ENCODE results near the gene AMBRA1. TPM values are rescaled to one million over a fixed set of nuclear protein-coding genes. Genes with fewer than 3 reads are reported as not detected.

Gene AMBRA1
- total RNA-seq, 2 donors from 2014 or later: 56.2 to 60.7 TPM

GRCh38 chr11:46513934-46514342, 79.9 kb downstream of the AMBRA1 start:
- Histone ChIP-seq H3K4me1 (replicated peaks) (peaks cover 8% of the 10 kb centered on the region), H3K27me3 (replicated peaks; ENCODE audit: insufficient read depth) (no peaks in the 10 kb centered on the region), H3K27ac (no peak overlapping the region), H3K9me3 (no peaks in the 10 kb centered on the region), H3K36me3 (no peaks in the 10 kb centered on the region), H3K4me3 (no peak overlapping the region)
- intact Hi-C loops (cut with DNase I): no loop called here
- TF ChIP-seq POLR2A (IDR thresholded peaks at IDR 0.05) (no peak), POLR2AphosphoS5 (IDR thresholded peaks at IDR 0.05) (peak; percentile 31)
- DNase-seq (ENCODE audit: low spot score): peak; percentile 73
- WGBS: 11% methylated on average over 3 of the region's 3 CpGs

GRCh38 chr11:46512261-46512881, 81.5 kb downstream of the AMBRA1 start:
- no peak overlapping the region for H3K27ac ChIP-seq
- WGBS: 98% methylated on average over 5 of the region's 5 CpGs
- no peaks in the 10 kb centered on the region for H3K36me3 ChIP-seq
- DNase-seq (ENCODE audit: low spot score): no peak
- no peaks in the 10 kb centered on the region for H3K9me3 ChIP-seq
- H3K4me3 ChIP-seq: no peak overlapping the region
- TF ChIP-seq POLR2AphosphoS5 (IDR thresholded peaks at IDR 0.05) (no peak), CTCF (IDR thresholded peaks at IDR 0.05) (no peak), POLR2A (IDR thresholded peaks at IDR 0.05) (no peak)
- intact Hi-C loops (cut with DNase I): no loop called here
- peaks cover 8% of the 10 kb centered on the region for H3K4me1 ChIP-seq (replicated peaks)
- H3K27me3 ChIP-seq (replicated peaks; ENCODE audit: insufficient read depth): no peaks in the 10 kb centered on the region

- H3K9me3 ChIP-seq: no peaks in the 10 kb centered on the region
- no peak for TF ChIP-seq POLR2A (IDR thresholded peaks at IDR 0.05)
- no peak for TF ChIP-seq POLR2AphosphoS5 (IDR thresholded peaks at IDR 0.05)
- TF ChIP-seq CTCF (IDR thresholded peaks at IDR 0.05): no peak
- no peak for DNase-seq (ENCODE audit: low spot score)
- no peak overlapping the region for H3K4me3 ChIP-seq
- WGBS: 63% methylated on average over 2 of the region's 2 CpGs
- no peaks in the 10 kb centered on the region for H3K36me3 ChIP-seq
- no peak overlapping the region for H3K27ac ChIP-seq
- no peaks in the 10 kb centered on the region for H3K27me3 ChIP-seq (replicated peaks; ENCODE audit: insufficient read depth)
- intact Hi-C loops (cut with DNase I): no loop called here
- H3K4me1 ChIP-seq (replicated peaks): peaks cover 8% of the 10 kb centered on the region
Measured at GRCh38 chr11:46511342-46511741, 82.5 kb downstream of the AMBRA1 start.

- no peak for TF ChIP-seq POLR2AphosphoS5 (IDR thresholded peaks at IDR 0.05)
- no peak for TF ChIP-seq CTCF (IDR thresholded peaks at IDR 0.05)
- no peak for TF ChIP-seq POLR2A (IDR thresholded peaks at IDR 0.05)
- no peaks in the 10 kb centered on the region for H3K4me1 ChIP-seq (replicated peaks)
- no peaks in the 10 kb centered on the region for H3K9me3 ChIP-seq
- H3K4me3 ChIP-seq: no peak overlapping the region
- intact Hi-C loops (cut with DNase I): no loop called here
- peaks cover 0 to 6% of the 10 kb centered on the region in 2 donors for H3K36me3 ChIP-seq
- DNase-seq (ENCODE audit: low spot score): no peak
- H3K27ac ChIP-seq: no peak overlapping the region
- no peaks in the 10 kb centered on the region for H3K27me3 ChIP-seq (replicated peaks; ENCODE audit: insufficient read depth)
- WGBS: 100% methylated on average over 1 of the region's 1 CpG
Measured at GRCh38 chr11:46508360-46508759, 85.5 kb downstream of the AMBRA1 start.

- intact Hi-C loops (cut with DNase I): no loop called here
- Histone ChIP-seq H3K27me3 (replicated peaks; ENCODE audit: insufficient read depth) (no peaks in the 10 kb centered on the region), H3K4me1 (replicated peaks) (no peaks in the 10 kb centered on the region), H3K9me3 (no peaks in the 10 kb centered on the region), H3K4me3 (no peak overlapping the region), H3K27ac (no peak overlapping the region), H3K36me3 (peaks cover 0 to 6% of the 10 kb centered on the region in 2 donors)
- WGBS: 73% methylated on average over 2 of the region's 2 CpGs
- no peak for DNase-seq (ENCODE audit: low spot score)
- TF ChIP-seq CTCF (IDR thresholded peaks at IDR 0.05) (no peak), POLR2A (IDR thresholded peaks at IDR 0.05) (no peak), POLR2AphosphoS5 (IDR thresholded peaks at IDR 0.05) (no peak)
Measured at GRCh38 chr11:46506483-46506791, 87.4 kb downstream of the AMBRA1 start.

All from prostate gland (tissue), 2 donors.